NCI-H510A (cell line): Measurements from ENCODE around the gene EVPL.

ENCODE experiments used
- DNase-seq: peaks from one replicate; lab custom pipeline; 2025; lab: John Stamatoyannopoulos, UW

Gene EVPL

GRCh38 chr17:76017481-76018339, 9.4 kb downstream of the EVPL start:
- DNase-seq = no peak

- no peak for DNase-seq
Measured at GRCh38 chr17:76014925-76015261, 12.2 kb downstream of the EVPL start.

GRCh38 chr17:76014100-76014924, 12.8 kb downstream of the EVPL start:
- DNase-seq = peak; percentile 82

GRCh38 chr17:76013377-76013932, 13.7 kb downstream of the EVPL start:
- DNase-seq = no peak

GRCh38 chr17:76011951-76012350, 15.2 kb downstream of the EVPL start:
- no peak for DNase-seq

- DNase-seq = no peak
Measured at GRCh38 chr17:76009969-76010661, 17.0 kb downstream of the EVPL start.

GRCh38 chr17:76009447-76009846, 17.7 kb downstream of the EVPL start:
- DNase-seq = no peak

- DNase-seq = no peak
Measured at GRCh38 chr17:76008630-76009425, 18.3 kb downstream of the EVPL start.

GRCh38 chr17:76008208-76008607, 18.9 kb downstream of the EVPL start:
- DNase-seq = no peak

- no peak for DNase-seq
Measured at GRCh38 chr17:76007850-76008165, 19.3 kb downstream of the EVPL start.

- DNase-seq = no peak
Measured at GRCh38 chr17:76007131-76007849, 19.8 kb downstream of the EVPL start.

- peak; percentile 29 for DNase-seq
Measured at GRCh38 chr17:76005263-76006149, 21.6 kb downstream of the EVPL start.

- no peak for DNase-seq
Measured at GRCh38 chr17:76004750-76005262, 22.3 kb downstream of the EVPL start.

GRCh38 chr17:76003915-76004314, 23.2 kb downstream of the EVPL start:
- no peak for DNase-seq

- no peak for DNase-seq
Measured at GRCh38 chr17:76002100-76002499, 25.0 kb downstream of the EVPL start.

- no peak for DNase-seq
Measured at GRCh38 chr17:76000755-76001521, 26.2 kb downstream of the EVPL start, which contains the start of gene CDK3. CDK3 (plus strand) TSS chr17:76000855; CDS start chr17:76001426, 571 bp downstream.

- DNase-seq = no peak
Measured at GRCh38 chr17:76000016-76000754, 26.9 kb downstream of the EVPL start.

GRCh38 chr17:75998327-75998795, 28.7 kb downstream of the EVPL start:
- no peak for DNase-seq
